Activated naive CD4-positive, alpha-beta T cell (primary cell): ENCODE results near the gene KLRC4.
"Not testable (repeated sequence)": the region's sequence is repeated elsewhere in the genome, so short reads cannot be mapped to it uniquely, and the experiment has no call there.

ENCODE experiments used
- DNase-seq, 4 experiments: peaks; one replicate each; lab custom pipeline; 2025; lab: John Stamatoyannopoulos, UW

Gene KLRC4

GRCh38 chr12:10397296-10397695 lies 12.3 kb downstream of the KLRC4 start:
- no peak for DNase-seq

GRCh38 chr12:10396176-10396575 lies 13.4 kb downstream of the KLRC4 start:
- not testable (repeated sequence) for DNase-seq

GRCh38 chr12:10395390-10395998 lies 14.1 kb downstream of the KLRC4 start:
- DNase-seq, result no peak

DNA sequence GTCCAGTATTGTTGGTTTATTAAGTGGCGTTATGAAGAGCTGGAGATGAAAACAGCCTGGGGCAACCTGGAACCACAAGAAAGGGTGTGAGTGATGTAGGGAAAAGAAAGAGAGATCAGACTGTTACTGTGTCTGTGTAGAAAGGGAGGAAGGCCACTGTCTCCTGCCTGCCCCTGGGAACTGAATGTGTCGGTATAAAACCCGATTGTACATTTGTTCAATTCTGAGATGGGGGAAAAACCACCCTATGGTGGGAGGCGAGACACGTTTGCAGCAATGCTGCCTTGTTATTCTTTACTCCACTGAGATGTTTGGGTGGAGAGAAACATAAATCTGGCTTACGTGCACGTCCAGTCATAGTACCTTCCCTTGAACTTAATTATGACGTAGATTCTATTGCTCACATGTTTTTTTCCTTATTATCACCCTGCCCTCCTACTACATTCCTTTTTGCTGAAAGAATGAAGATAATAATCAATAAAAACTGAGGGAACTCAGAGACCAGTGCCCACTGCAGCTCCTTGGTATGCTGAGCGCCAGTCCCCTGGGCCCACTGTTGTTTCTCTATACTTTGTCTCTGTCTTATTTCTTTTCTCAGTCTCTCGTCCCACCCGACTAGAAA lies 14.9 kb downstream of the KLRC4 start:
- DNase-seq, result not testable (repeated sequence)

DNA sequence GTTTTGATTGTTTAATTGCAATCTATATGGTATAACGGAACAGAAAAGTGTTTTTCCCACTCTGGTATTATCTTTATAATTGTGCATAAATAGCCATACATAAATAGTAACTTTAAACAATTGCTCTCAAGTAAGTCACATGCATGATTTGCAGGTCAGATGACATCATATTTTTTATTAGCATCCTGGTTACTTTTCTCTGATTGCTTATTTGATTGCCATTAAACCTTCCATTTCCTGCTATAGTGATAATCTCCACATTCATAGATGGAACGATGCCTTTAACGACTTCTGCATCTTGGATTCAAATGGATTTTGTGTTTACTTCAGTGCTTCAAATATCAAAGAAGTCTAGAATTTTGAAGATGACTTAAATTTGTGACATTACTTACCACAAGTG lies 16.3 kb downstream of the KLRC4 start:
- DNase-seq, result no peak

GRCh38 chr12:10392394-10392930 lies 17.1 kb downstream of the KLRC4 start:
- DNase-seq, result no peak

- not testable (repeated sequence) for DNase-seq
Measured at GRCh38 chr12:10390991-10391390, 18.6 kb downstream of the KLRC4 start.

- no peak for DNase-seq
Measured at GRCh38 chr12:10389904-10390303, 19.7 kb downstream of the KLRC4 start, which contains the start of gene KLRK1. Gene KLRK1, minus strand, starts transcription at chr12:10390041. Its CDS starts 1,231 bp downstream, at chr12:10388810.

- no peak for DNase-seq
Measured at GRCh38 chr12:10388624-10389413, 20.7 kb downstream of the KLRC4 start.

DNA sequence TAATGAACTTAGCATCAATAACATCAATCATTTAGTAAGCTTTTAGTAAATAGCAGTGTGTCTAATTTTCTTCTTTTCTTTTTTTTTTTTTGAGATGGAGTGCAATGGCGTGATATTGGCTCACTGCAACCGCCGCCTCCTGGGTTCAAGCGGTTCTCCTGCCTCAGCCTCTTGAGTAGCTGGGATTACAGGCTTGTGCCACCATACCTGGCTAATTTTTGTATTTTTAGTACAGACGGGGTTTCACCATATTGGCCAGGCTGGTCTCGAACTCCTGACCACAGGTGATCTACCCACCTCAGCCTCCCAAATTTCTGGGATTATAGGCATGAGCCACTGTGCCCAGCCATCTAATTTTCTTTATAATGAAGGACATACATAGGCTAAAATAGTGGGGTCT lies 22.1 kb downstream of the KLRC4 start:
- not testable (repeated sequence) for DNase-seq

DNA sequence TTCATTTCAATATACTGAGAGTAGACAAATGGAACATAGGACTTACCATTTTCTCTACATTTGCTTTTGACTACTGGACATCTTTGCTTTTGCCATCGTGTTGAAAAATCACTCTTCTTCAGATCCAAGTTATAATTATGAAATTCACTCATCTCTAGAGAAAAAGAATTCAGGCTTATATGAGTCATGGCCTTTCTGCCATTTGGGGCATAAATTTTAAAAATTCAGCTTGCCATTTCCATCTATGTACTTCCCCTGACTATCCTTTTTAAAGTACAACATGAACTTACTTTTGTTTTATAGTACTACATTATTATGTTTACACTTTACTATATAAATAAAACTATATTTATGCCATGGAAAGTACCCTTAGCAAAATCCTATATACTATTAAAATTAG lies 22.7 kb downstream of the KLRC4 start:
- no peak for DNase-seq

DNA sequence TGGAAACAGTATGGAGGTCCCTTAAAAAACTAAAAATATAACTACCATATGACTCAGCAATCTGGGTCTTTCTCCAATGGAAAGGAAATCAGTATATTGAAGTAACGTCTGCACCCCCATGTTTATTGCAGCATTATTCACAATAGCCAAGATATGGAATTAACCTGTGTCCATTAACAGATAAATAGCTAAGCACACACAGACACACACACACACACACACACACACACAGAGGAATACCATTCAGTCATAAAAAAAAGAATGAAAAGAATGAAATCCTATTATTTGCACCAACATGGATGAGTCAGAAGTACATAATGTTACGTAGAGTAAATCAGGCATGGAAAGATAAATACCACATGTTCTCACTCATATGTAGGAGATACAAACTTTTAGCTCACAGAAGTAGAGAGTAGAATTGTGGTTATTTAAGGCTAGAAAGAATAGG lies 24.4 kb downstream of the KLRC4 start:
- DNase-seq, result no peak

DNA sequence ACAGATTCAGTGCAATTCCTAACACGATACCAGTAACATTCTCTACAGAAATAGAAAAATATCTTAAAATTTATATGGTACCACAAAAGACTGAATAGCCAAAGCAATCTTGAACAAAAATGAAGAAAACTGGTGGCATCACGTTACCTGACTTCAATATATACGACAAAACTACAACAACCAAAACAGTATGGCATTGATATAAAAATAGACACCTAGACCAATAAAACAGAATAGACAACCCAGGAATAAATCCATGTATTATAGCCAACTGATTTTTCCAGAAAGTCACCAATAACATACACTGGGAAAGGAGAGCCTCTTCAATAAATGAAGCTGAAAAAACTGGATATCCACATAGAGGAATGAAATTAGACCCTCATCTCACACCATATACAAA lies 25.4 kb downstream of the KLRC4 start:
- no peak for DNase-seq

DNA sequence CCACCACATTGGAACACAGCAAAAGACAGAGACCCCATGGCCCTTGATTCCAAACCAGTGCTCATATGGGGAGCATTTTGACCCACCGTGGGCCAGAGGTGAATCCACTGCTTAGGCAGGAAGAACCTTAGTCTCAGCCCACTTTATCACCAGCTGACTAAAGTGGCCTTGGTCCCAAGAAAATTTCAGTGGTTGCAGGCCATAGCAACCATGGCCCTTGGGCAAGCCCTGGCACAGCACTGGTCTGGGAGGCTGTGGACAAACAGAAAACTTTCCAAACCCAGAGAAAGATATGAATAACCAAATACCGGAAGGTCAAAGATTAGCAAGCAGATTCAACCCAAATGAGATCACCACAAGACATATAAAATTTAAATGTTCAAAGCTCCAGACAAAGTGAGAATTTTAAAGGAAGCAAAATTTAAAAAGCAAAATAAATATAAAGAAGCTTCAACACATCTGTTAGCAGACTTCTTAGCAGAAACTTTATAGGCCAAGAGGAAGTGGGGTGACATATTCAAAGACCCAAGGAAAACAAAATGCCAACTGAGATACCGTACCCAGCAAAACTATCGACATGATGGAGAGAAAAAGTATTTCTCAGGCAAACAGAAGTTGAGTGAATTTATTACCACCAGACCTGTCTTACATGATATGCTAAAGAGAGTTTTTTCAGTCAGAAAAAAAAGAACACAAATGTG lies 27.5 kb downstream of the KLRC4 start:
- no peak for DNase-seq

GRCh38 chr12:10378737-10379136 lies 30.8 kb downstream of the KLRC4 start:
- DNase-seq, result not testable (repeated sequence)

DNA sequence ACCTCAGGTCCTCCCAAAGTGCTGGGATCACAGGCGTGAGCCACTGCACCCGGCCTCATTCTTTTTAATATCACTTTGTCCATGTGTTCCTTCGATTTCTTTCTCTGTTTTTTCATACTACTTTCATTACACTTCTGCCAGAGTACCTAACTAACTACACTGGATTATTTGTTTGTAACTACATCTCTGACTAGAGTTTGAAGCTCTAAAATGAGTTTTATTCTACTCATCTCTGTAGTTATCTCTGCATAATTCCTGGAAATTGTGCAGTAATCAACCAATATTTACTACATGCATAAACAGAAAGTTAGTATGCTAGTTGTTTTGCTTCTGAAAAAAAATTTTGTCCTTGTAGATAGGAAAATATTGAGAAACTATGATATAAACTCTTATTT lies 34.9 kb downstream of the KLRC4 start:
- no peak for DNase-seq

GRCh38 chr12:10372559-10372958 lies 37.0 kb downstream of the KLRC4 start:
- DNase-seq, result no peak

DNA sequence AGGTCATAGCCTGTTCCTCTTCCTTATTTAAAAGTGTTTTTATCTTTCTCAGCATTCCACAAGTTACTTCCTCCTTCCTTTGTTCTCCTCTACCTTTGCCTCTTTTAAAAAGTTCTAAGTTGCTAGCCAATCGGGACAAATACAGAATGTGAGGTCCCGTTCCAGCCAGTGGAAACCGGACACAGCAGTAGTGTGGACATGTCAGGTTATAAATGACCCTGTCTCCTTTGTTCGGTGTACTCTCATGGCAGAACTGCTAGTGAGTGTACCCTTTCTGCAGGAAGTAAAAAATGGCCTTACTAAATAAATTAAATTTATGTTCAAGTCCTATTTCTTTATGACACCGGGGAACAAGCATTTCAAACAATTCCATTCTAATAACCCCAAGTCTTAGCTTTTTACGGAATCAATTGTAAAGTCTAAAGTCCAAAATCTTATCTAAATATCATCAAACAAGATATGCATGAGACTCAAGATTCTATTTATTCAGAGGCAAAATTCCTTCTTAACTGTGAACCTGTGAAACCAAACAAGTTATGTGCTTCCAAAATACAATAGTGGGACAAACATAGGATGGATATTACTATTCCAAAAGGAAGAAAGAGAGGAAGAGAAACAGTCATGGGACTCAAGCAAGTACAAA lies 37.5 kb downstream of the KLRC4 start:
- not testable (repeated sequence) for DNase-seq

DNA sequence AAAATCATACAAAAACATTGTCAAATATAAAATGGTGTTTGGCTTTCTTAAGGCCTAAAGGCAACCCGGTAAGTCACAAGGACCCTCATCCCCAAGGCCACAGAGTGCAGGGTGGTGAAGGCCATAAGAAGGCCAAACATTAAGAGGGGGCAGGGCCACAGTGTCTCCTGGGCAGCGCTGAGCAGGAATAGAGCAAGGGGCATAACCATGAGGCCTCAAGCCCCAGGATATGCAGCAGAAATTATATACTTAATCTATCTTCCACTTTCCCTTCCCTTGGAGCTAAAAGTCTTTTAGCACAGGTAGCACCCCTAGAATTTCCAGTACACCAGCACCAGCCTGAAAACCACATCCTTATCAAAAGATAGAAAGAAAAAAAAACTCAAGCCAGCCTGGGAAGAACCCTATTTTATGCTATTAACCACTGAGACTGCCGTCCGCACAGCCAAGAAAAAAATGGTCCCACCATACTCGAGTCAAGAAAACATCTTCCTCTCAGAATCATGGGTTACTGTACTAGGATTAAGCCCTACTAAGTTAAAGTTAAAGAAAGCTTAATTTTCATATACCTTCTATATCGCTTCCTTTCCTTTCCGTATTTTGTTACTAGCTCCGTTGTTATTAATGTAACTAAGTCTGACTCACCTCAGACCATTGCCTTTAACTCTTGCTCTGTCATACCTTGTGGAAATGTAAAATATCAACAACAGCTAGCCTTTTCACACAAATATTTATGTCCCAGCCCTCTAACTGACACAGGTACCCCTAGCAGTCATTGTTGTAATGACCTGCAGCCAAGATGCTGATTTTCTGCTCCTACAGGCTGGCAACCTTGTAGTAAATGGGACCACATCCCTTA lies 39.8 kb downstream of the KLRC4 start:
- DNase-seq, result no peak
